H1 (cell line): ENCODE measurements around the gene UBE2O. TPM values are rescaled to one million over a fixed set of nuclear protein-coding genes. Genes with fewer than 3 reads are reported as not detected.

Experiments
- ASH2L ChIP-seq: fragments of 200-600, 300-600 bp; sonication (generic); IDR thresholded peaks from one replicate; pipeline ENCODE4 v1.7.1; 2017; ENCODE audit warnings: low read length
- JUND ChIP-seq: IDR thresholded peaks from 2 replicates; pipeline ENCODE4 v1.6.1; 2011; ENCODE audit warnings: mild to moderate bottlenecking, improper control_type of control experiment, low read length
- KDM4A ChIP-seq: IDR thresholded peaks from one replicate; pipeline ENCODE4 v1.7.1; 2012; ENCODE audit warnings: low read depth, mild to moderate bottlenecking, moderate library complexity, low read length, inconsistent platforms; ENCODE audit not compliant: severe bottlenecking
- POU5F1 ChIP-seq: IDR thresholded peaks from 2 replicates; pipeline ENCODE4 v1.6.1; 2011; ENCODE audit warnings: low read depth, mild to moderate bottlenecking, low read length, moderate library complexity
- SIX5 ChIP-seq: IDR thresholded peaks from 2 replicates; pipeline ENCODE4 v1.6.1; 2011; ENCODE audit warnings: mild to moderate bottlenecking, low read depth, low read length
- YY1 ChIP-seq: IDR thresholded peaks from 2 replicates; pipeline ENCODE4 v1.6.1; 2011; ENCODE audit warnings: low read depth, mild to moderate bottlenecking, low read length
- polyA plus RNA-seq, 7 experiments: library from polyadenylated mRNA; depleted of rRNA in 3 of 7; stranded (reverse) in 5 of 7; unstranded in 2 of 7; fragments of >200 nt in 5 of 7; fragments of 200-250 nt in 2 of 7; gene quantifications; 1 replicate in 5 of 7; 2 replicates in 1 of 7; 4 replicates in 1 of 7; pipeline versions ENCODE4 v1.2.1 to v1.2.3, GENCODE V29; 2011 to 2013; ENCODE audit warnings: missing spikeins in 2 of 7, mixed read lengths in 2 of 7
- total RNA-seq: library from RNA; stranded (reverse); fragmentation: NEBNext Ultra II Directional; extraction: Animal tissue kit (Norgen Biotek cat#: 25700); gene quantifications from 2 replicates; pipeline ENCODE4 v1.2.1, GENCODE V29; 2021

The UBE2O gene
- total and polyA plus RNA-seq, 2 of the 8 experiments (the other 6 are each of a cell fraction or from before 2014, with no cell fraction given): 24.4 to 63.0 TPM

DNA sequence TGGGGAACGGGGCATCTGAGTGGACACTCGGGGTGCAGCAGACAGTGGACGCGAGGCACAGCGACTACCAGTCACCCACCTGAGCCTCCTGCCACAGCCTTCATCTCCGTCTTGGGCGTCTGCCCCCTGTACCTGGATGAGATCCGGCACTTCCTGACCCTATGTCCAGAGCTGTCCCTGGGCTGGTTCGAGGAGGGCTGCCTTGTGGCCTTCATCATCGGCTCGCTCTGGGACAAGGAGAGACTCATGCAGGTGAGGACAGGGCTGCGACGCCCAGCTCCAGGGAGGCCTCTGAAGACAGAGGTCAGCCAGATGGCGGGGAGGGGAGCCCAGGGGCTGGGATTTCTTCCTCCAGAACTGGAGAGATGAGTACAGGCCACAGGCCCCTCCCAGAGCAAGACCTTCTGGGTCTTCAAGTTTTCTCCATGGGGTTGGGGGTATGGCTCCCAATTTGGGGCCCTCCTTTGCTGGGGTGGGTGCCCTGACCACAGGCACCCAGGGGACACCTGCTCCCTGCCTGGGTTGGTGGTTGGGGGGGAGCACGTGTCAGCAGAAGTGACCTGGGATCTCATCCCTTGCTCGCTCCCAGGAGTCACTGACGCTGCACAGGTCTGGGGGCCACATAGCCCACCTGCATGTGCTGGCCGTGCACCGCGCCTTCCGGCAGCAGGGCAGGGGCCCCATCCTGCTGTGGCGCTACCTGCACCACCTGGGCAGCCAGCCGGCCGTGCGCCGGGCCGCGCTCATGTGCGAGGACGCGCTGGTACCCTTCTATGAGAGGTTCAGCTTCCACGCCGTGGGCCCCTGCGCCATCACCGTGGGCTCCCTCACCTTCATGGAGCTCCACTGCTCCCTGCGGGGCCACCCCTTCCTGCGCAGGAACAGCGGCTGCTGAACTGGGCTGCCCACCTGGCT, 16.4 kb upstream of the UBE2O start (continued):
- TF ChIP-seq POU5F1 (no peak), YY1 (no peak), SIX5 (no peak), JUND (no peak), KDM4A (no peak), ASH2L (no peak)
